ENCODE results near the gene DNAJB12. TPM values are rescaled to one million over a fixed set of nuclear protein-coding genes. Genes with fewer than 3 reads are reported as not detected.
A peak's percentile ranks its signal among the peaks of the same experiment; 100 is the strongest.
"Not testable (repeated sequence)": the region's sequence is repeated elsewhere in the genome, so short reads cannot be mapped to it uniquely, and the experiment has no call there.

The DNAJB12 gene
- polyA plus RNA-seq, 3 donors = 14.4 to 32.7 (median 19.4) TPM

DNA sequence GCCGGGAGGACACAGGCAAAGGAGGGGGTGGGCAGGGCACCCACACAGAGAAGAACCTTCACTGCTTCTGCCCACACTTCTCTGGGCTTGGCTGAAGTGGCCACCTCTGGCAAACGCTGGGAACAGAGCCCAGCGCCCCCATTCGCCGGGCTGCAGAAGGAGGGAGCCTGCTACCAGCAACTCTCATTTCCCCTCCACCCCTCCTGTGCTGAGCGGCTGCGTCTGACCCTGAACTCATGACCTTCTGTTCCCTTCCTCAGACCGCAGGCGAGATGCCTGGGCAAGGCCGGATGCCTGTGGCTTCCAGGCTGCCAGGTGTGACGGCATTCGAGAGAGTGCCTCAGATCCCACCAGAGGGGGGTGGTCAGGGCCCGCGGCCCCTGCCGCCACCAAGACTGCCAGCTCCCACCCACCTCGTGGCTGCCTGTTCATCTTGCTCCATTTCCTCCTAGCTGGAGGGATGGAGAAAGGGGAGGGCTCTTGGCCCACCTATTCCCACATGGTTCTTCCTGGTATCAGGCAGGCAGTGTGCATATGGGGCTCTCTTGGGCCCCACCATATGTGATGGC, 19.8 kb downstream of the DNAJB12 start:
- H3K27ac ChIP-seq (ENCODE audit: low read depth, low read length) = peak overlapping the region; percentile 51
- whole genome bisulfite sequencing, 3 donors = 15 to 26% (median 17%) methylated on average over 15 to 16 of the region's 16 CpGs

DNA sequence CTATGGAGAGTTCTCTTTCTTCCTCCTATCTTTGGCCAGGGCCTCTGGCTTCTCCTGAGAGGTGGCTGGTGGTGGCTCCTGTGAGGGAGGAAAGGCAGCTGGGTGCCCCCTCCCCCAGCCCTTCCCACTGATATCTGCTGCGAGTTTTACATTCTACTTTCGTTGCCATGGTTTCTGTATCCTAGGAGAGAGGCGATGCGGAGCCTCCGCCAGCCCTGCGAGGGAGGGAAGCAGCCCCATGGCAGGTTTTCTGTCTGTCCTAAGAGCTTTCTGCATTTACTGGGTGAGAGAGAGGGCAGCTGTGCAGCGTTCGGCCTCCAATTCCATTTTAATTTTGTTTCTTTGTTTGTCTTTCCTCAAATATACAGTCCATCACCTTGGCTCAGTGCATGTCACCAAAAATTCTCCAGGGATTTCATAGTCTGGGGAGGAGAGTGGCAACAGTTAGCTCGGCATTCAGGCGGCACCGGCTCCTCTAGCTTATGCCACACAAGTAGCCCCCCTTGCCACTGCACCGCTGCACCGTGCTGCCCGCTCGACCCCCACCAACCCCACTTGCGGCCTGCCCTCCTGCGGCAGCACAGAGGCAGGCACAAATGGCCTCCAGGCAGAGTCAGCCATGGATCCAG, 20.4 kb downstream of the DNAJB12 start:
- 53 to 62% (median 57%) methylated on average over 17 of the region's 17 CpGs for WGBS, 3 donors
- peak overlapping the region; percentile 51 for H3K27ac ChIP-seq (ENCODE audit: low read depth, low read length)

- WGBS, 3 donors = 66 to 83% (median 71%) methylated on average over 19 of the region's 19 CpGs
- H3K27ac ChIP-seq (ENCODE audit: low read depth, low read length) = no peak overlapping the region
Measured at GRCh38 chr10:72333112-72334015, 21.4 kb downstream of the DNAJB12 start.

- peak overlapping the region; percentile 41 for H3K27ac ChIP-seq (ENCODE audit: low read depth, low read length)
Measured at GRCh38 chr10:72332423-72333111, 22.2 kb downstream of the DNAJB12 start.

DNA sequence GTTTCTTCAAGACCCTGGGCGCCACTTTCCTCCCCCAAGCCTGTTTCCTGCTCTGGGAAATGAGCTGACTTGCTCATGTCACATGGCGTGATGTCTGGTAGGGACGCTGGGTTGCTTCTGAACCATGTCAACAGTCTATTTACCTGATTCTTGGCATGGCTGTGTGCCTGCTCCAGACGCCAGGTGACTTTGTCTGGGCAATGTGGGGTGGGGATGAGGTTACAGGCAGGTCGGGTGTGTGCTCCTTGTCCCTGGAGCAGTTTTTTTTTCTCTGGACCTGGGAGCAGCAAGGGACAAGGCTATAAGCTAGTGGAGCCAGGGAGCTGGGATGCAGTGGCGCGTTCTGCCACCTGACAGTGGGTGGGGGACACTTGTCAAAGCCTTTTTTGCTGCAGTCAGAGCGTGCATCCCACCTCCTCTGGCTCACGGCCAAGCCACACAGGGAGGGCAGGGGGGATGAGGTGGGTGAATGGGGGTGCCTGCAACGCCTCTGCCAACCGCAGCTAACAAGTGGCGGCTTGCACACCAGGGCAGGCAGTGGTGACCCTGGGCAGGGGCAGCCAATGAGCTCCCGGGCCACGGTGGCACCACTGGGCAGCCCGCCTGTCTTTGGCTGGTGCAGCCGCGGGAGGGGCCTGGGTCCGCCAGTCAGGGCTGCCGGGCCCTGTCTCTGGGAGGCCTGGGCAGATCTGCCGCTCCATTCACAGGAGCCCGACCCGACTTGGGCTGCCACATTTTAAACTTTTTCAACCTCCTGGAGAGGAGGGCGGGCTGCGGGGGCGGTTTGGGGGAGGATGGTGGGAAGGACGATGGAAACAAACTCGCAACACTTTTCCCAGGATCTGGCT, 22.9 kb downstream of the DNAJB12 start:
- H3K27ac ChIP-seq (ENCODE audit: low read depth, low read length) = peak overlapping the region; percentile 41
- WGBS, 3 donors = 5 to 12% (median 11%) methylated on average over 27 of the region's 27 CpGs

More at GRCh38 chr10:72332423-72333111, 22.2 kb downstream of the DNAJB12 start:
- 32 to 55% (median 42%) methylated on average over 12 of the region's 12 CpGs for WGBS, 3 donors

GRCh38 chr10:72330069-72330426, 24.7 kb downstream of the DNAJB12 start:
- 43 to 80% (median 73%) methylated on average over 2 of the region's 2 CpGs for WGBS, 3 donors
- peak overlapping the region; percentile 26 for H3K27ac ChIP-seq (ENCODE audit: low read depth, low read length)

GRCh38 chr10:72329290-72330068, 25.2 kb downstream of the DNAJB12 start:
- WGBS, 3 donors = 69 to 73% (median 70%) methylated on average over 11 of the region's 11 CpGs
- no peak overlapping the region for H3K27ac ChIP-seq (ENCODE audit: low read depth, low read length)

- no peak overlapping the region for H3K27ac ChIP-seq (ENCODE audit: low read depth, low read length)
- WGBS, 3 donors = 36 to 53% (median 45%) methylated on average over 5 of the region's 5 CpGs
Measured at GRCh38 chr10:72328829-72329204, 25.9 kb downstream of the DNAJB12 start.

DNA sequence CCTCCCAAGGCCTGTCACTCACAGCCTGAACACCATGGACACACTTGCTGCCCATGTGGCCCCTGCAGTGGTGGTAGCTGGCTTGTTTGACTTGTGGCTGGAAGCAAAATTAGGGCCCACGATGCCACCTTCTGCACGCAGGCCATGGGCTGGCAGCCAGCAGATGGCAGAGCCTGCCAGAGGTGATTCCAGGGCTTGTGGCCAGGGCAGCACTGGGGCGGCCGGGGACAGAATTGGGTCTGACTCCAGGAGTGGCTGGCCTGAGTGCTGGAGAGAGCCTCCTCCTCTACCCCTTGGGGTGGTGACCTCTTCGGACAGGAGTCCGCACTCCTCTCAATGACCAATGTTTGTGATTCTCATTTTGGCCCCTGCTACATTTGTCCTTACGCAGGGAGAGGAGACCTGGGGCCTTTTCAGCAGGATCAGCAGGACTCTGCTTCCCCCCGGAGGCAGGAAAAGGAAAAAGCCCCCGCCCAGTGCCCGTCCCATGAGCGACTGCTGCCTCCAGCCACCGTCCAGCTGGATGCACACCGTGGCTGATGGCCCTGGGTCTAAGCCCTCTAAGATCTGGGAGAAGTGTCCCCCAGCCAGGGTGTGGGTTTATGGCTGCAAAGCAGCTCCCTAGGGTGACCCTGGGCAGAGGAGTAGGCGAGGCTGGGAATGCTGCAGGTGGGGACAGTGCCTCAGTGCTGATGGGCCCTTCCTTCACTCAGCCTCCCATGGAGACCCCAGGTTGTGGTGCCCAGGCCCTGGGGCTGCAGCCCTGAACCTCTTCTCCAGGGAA, 26.5 kb downstream of the DNAJB12 start:
- H3K27ac ChIP-seq (ENCODE audit: low read depth, low read length) = no peak overlapping the region
- 19 to 37% (median 30%) methylated on average over 14 of the region's 14 CpGs for WGBS, 3 donors

GRCh38 chr10:72326665-72327603, 27.8 kb downstream of the DNAJB12 start:
- 73 to 85% (median 74%) methylated on average over 32 of the region's 32 CpGs for WGBS, 3 donors
- H3K27ac ChIP-seq (ENCODE audit: low read depth, low read length) = not testable (repeated sequence)

- H3K27ac ChIP-seq (ENCODE audit: low read depth, low read length) = not testable (repeated sequence)
- WGBS, 3 donors = 53 to 69% (median 63%) methylated on average over 40 to 49 of the region's 49 CpGs
Measured at GRCh38 chr10:72325243-72326175, 29.2 kb downstream of the DNAJB12 start.

DNA sequence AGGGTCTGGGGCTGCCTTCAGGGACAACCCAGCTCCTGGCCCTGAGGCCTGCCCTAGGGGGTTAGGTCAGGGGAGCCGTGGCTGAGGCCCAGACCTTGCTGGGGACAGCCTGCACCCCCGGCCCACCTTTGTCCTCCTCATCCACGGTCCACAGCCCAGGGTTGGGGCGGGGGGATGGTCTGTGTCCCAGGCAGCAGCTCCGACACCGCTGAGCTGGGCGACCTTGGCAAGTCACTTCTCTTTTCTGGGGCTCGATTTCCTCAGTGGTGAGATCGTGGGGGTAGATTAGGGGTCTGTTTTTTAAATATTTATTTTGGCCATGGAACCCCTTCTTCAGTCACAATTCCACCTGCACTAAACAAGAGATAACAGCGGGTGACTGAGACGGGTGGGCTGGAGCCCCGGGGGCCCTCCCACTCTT, 30.9 kb downstream of the DNAJB12 start:
- 50 to 54% (median 53%) methylated on average over 12 of the region's 12 CpGs for WGBS, 3 donors
- no peak overlapping the region for H3K27ac ChIP-seq (ENCODE audit: low read depth, low read length)

GRCh38 chr10:72323108-72323749, 31.5 kb downstream of the DNAJB12 start:
- H3K27ac ChIP-seq (ENCODE audit: low read depth, low read length) = no peak overlapping the region
- 88 to 91% (median 89%) methylated on average over 10 of the region's 10 CpGs for WGBS, 3 donors
